Cardiac septum (tissue), 1 donor: ENCODE data around the gene STRAP. TPM values are rescaled to one million over a fixed set of nuclear protein-coding genes. Genes with fewer than 3 reads are reported as not detected.
"Not testable (repeated sequence)": the region's sequence is repeated elsewhere in the genome, so short reads cannot be mapped to it uniquely, and the experiment has no call there.

Experiments used
- DNase-seq: peaks from one replicate; pipeline ENCODE4 v3.0.0-alpha.2; 2020; ENCODE audit warnings: low spot score
- intact Hi-C: fragments of 100-400 bp; cut with DNase I; formaldehyde crosslinking; loops from one replicate; pipeline ENCODE4 v1.14.0; 2022
- total RNA-seq: library from RNA; stranded (reverse); fragmentation: NEBNext Ultra II Directional; extraction: Animal tissue kit (Norgen Biotek cat#: 25700); gene quantifications from one replicate; pipeline ENCODE4 v1.2.1, GENCODE V29; 2021
- donor health status: DM: no; HTN: no; CAD: no.

STRAP gene
- total RNA-seq, 1 donor from 2014 or later: 102 TPM

DNA sequence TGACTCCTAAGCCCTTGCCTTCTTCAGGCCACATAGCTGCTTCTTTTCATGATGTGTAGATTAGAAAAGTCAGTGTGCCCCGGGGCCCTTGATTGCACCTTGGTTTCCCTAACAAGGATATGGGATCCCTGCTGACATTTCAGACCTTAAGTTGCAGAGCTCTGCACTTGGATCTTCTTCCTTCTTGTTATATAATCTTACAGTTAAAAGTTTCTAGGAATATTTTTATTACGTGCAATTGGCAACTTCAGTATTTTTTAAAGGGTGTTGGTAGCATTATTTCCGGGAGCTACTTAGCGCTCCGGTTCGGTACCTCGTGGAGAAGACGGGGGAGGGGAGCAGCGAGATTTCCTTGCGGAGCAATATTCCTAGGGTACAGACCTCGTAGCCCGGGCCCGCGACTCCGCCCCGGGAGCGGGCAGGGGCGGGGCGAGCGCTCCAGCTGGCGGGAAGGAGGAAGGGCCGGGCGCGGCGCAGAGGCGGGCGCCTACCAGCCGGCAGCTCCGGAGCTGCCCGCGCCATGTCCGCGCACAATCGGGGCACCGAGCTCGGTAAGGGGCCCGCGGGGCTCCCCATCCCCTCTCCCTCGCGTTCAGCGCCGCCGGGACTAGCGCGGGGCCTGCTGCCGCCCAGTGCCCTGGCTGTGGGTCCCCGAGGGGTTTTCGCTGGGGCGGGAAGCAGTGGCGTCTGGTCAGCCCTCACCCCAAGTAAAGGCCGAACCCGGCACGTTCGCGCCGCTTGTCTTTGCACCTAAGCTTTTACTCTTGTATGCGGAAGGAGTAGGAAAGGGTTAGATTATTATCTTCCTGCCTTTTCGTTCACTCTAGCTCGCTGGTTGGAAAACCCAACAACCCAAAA lies 28.9 kb downstream of the STRAP start, which contains the start of gene DERA:
TSS of gene DERA (plus strand) at position 469 of the 858 bp plus-strand sequence. CDS start at position 521, 52 bp downstream.
- intact Hi-C loops: no loop called here
- peak; percentile 93 for DNase-seq

DNA sequence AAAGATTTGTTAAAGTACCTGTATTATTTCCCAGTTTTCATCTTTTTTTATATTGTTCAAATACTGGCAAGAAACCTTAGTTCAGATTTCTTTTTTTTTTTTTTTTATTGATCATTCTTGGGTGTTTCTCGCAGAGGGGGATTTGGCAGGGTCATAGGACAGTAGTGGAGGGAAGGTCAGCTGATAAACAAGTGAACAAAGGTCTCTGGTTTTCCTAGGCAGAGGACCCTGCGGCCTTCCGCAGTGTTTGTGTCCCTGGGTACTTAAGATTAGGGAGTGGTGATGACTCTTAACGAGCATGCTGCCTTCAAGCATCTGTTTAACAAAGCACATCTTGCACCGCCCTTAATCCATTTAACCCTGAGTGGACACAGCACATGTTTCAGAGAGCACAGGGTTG lies 29.7 kb downstream of the STRAP start:
- intact Hi-C loops, DNase-seq: not testable (repeated sequence)

DNA sequence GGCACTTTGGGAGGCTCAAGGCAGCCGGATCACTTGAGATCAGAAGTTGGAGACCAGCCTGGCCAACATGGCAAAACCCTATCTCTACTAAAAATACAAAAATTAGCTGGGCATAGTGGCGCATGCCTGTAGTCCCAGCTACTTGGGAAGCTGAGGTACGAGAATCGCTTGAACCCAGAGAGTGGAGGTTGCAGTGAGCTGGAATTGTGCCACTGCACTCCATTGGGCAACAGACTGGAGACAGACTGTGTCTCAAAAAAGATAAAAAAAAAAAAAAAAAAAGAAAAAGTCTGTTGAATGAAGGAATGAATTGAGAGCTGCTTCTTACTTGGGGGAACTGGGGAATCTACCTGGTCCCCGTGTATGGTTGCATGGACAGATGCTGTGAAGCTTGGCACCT lies 31.9 kb downstream of the STRAP start:
- intact Hi-C loops: not testable (repeated sequence)

DNA sequence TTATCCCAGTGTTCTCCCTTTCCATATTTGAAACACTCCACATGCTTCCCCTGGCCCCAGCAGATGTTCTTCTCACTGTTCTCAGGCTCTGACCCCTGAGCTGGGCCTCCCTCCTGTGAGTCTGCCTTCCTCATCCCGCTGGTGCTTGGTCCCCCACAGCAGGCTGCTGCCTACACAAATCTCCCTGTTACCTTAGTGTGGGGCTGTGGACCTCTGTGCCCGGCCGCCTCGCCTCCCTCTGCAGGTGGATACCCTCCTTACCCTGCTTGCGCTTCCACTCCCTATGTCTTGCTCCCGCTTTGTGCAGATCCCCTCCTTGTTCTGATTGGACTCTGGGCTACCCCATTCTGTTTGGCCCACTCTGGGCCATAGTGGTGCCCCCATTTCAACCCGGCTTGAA lies 35.9 kb downstream of the STRAP start:
- no peak for DNase-seq
- intact Hi-C loops: no loop called here

More for the DNA sequence above, 31.9 kb downstream of the STRAP start:
- not testable (repeated sequence) for DNase-seq

DNA sequence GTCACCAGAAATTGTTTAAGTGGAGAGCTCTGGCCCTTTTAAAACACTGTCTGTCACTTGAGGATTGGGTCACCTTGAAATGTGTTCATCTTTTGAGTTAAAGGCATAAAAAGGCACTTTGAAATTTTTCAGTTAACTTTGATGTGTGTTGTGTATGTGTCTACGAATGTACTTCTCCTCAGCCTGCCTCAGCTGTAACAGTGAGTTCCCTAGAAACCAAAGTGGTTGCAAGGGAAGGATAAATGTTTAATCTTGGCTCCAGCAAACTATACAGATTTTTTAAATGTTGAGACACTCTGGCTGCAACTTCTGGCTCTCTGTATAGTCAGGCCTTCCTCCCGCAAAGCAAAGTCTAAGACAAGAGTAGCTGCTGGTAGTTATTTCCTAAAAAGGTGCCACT lies 37.2 kb downstream of the STRAP start:
- DNase-seq: no peak
- intact Hi-C loops: no loop called here

DNA sequence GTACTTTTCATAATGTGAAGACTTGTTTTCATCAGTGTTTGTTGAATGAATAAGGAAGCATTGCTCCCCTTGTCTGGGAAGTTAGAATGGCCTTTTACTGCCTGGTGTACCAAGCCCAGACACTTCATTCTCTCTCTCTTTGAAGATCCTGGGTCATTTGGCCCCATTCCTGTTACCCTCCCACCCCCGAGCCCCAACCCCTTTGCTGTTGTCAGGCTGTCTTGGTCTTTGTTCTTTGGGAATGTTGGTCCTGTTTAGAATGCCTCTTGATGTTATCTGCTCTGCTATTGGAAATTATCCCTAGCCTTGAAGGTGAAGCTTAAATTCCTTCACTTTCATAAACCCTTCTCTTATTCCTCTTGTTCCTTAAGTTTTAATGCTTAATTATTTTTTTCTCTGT lies 42.8 kb downstream of the STRAP start:
- DNase-seq: no peak
- intact Hi-C loops: no loop called here

DNA sequence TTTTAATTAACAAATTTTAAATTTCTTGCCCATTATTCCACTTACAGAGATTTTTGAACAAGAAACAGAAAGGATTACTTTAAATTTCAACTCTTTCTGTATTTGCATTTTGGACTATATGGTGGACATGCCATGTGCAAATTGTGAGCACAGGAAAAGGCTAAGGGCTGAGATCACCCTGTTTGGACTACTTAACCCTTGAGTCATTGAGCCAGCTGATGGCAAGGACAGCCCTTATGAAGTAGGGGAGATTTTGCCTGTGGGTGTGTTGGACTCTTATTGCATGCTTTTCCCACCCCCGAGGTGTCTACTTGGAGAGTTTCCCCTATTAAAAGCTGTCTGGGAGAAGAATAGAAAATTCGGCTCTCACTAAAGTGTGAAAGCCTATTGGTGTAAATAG lies 46.2 kb downstream of the STRAP start:
- DNase-seq: no peak
- intact Hi-C loops: no loop called here

DNA sequence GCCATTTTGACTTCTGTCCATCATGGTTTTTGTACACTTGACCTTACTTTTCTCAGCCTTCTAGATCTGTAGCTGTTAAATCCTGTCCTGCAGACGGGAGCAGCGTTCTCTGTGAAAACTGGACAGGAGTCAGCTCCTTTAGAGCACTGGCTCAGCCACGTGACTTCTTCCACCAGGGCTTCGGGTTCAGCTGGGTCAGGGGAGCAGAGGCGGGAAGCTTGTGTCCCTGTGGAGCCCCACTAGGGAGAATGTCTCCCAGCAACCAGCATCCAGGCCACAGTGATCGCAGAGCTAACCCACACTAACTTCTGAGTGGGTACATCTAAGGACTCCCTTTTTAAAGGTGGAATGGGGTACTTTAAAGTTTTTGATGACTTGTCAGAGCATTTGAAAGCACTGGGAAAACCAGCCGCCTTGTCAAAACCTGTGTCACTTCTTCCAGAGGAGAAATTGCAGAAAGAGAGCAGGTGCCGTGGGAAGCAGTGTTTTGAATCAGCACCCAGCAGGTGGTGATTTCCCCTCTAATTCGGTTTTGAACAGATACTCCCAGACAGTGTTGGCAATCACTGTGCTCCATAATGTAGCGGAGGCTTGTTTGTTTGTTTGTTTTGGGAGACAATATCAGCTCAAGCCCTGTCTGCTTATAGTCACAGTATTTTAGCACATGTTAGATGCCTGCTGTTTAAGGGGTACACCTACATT lies 46.8 kb downstream of the STRAP start:
- intact Hi-C loops: no loop called here
- DNase-seq: no peak

DNA sequence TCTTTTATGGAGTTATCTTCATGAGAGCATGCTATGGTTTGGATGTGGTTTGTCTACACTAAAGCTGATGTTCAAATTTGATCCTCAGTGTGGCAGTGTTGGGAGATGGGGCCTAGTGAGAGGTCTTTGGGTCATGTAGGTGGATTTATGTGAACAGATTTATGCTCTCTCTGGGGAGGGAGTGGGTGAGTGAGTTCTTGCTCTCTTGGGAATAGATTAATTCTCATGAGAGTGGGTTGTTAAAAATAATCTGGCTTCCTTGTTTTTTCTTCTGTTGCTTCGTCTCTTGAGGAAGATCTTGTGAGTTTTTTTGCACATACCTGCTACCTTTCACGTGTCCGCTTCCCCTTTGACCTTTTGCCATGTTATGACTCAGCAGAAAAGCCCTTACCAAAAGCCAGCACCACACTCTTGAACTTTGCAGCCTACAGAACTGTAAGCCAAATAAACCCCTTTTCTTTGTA lies 49.4 kb downstream of the STRAP start:
- intact Hi-C loops: no loop called here
- DNase-seq: no peak

DNA sequence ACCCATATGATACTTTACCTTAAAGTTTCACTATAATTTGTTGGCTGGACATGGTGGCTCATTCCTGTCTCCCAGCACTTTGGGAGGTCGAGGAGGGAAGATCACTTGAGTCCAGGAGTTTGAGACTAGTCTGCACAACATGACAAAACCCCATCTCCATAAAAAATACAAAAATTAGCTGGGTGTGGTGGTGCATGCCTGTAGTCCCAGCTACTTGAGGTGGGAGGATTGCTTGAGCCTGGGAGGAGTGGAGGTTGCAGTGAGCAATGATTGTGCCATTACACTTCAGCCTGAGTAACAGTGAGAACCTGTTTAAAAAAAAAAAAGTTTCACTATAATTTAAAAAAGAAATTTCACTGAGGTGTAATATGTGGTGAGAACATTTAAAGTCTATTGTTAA lies 50.1 kb downstream of the STRAP start:
- no peak for DNase-seq
- intact Hi-C loops: no loop called here

DNA sequence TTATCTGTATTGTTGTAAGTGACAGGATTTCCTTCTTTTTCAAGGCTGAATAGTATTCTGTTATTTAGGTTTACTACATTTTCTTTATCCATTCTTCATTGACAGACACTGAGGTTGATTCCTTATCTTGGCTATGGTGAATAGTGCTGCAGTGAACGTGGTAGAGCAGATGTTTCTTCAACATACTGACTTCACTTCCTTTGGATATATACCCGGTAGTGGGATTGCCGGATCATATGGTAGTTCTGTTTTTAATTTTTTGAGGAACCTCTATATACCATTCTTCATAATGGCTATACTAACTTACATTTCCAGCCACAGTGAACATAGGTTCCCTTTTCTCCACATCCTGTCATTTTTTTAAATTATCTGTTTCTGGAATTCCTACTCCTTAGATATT lies 50.8 kb downstream of the STRAP start:
- intact Hi-C loops: no loop called here
- no peak for DNase-seq

DNA sequence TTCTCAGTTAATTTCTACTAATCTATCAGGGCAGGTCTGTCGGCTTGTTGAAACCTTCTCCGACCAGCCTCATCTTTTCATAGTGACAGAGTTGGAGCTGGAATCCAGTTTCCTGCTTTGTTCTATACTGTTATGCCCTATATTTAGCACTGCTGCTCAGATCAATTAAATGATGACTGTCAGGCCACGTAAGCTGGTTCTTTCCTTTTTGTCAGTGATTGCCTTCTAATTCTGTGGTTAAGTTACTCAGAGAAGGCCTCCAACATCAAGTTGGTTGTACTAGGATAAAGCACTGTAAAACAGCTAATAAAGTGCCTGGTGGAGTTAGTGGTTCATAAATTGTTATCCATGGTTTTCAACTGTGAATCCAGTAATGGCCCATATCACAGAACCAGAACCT lies 51.6 kb downstream of the STRAP start:
- DNase-seq: no peak
- intact Hi-C loops: no loop called here

DNA sequence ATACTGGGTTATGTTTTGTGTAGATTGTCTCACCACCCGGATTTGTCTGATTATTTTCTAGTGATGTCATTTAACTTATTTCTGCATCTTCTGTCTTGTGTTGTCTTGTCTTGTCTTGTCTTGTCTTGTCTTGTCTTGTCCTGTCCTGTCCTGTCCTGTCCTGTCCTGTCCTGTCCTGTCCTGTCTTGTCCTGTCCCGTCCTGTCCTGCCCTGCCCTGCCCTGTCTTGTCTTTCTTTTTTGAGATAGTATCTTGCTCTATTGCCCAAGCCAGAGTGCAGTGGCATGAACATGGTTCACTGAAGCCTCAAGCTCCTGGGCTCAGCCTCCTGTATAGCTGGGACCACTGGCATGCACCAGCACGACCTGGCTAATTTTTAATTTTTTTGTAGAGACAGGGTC lies 54.6 kb downstream of the STRAP start:
- intact Hi-C loops: no loop called here
- DNase-seq: no peak

DNA sequence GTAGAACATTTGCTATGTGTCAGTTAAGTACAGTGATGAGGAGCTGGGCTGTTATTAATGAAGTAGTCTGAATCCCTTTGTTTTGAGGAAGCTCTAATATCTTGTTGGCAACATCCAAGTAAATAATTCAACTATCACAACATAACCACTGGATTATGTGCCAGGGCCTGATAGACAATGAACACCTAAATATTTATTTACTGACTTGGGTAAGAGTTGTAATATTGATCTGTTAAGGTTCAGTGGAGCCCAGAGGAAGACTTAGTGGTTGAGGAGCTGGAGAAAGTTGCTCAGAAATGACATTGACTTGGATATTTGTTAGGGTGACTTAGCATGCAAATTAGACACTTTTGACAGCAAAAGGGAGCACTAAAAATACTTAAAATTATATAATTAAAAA lies 55.7 kb downstream of the STRAP start:
- no peak for DNase-seq
- intact Hi-C loops: no loop called here

DNA sequence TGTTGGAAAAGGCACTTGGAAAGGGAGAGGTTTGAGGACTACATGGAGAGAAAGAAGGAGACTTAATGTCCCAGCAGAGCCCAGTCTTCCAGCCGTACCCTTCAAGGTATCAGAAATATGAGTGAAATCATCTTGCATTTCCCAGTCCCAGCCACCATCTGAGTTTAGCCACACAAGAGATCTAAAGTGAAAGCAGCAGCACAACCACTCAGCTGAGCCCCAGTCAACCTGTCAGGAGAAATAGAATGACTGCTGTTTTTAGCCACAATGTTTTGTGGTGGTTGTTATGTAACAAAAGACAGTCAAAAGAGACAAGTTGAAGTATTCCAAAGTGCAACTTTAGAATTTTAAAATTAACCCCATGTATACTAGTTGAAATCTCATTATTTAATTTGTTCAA lies 56.9 kb downstream of the STRAP start:
- DNase-seq: no peak
- intact Hi-C loops: no loop called here

DNA sequence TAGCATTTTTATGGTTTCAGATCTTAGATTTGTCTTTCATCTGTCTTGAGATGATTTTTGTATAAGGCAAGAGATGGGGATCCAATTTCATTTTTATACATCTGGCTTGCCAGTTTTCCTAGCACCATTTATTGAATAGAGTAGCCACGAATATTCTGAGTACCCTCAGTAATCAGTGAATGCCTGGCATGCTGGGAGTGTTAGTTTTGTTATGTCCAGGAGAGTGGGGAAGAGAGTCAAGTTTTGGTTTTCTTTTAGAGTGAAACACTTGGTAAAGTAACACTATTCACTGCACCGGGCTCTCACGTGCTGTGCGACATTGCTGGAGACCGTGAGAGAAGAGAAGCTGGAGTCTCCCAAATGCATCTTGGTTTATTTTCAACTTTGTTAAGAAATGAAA lies 60.3 kb downstream of the STRAP start:
- intact Hi-C loops: no loop called here
- DNase-seq: no peak

DNA sequence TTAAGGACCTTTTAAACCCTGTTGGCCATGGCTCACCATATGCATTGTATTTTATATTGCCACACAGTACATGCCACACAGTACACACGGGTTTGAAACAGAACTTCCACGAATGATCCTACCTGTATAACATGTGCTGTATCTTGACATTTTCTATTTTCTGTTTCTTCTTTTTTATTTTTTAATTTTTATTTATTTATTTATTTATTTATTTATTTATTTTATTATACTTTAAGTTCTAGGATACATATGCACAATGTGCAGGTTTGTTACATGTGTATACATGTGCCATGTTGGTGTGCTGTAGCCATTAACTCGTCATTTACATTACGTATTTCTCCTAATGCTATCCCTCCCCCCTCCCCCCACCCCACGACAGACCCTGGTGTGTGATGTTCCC lies 61.3 kb downstream of the STRAP start:
- DNase-seq, intact Hi-C loops: not testable (repeated sequence)

DNA sequence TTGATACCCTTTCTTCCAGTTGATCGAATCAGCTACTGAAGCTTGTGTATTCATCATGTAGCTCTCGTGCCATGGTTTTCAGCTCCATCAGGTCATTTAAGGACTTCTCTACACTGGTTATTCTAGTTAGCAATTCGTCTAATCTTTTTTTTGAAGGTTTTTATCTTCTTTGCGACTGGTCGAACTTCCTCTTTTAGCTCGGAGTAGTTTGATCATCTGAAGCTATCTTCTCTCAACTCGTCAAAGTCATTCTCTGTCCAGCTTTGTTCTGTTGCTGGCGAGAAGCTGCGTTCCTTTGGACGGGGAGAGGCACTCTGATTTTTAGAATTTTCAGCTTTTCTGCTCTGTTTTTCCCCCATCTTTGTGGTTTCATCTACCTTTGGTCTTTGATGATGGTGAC lies 66.3 kb downstream of the STRAP start:
- DNase-seq, intact Hi-C loops: not testable (repeated sequence)
